ENCODE data around the gene RYR2. TPM values are rescaled to one million over a fixed set of nuclear protein-coding genes. Genes with fewer than 3 reads are reported as not detected.

The RYR2 gene
- total RNA-seq, 2 experiments from 2014 or later = not detected

- no peak overlapping the region for H2AFZ ChIP-seq (ENCODE audit: low read length)
- no peaks in the 10 kb centered on the region for H4K20me1 ChIP-seq (ENCODE audit: insufficient read depth, low read length)
- intact Hi-C loops (cut with micrococcal nuclease; ENCODE audit: unreplicated experiment) = no loop called here
- no peak overlapping the region for H3K4me2 ChIP-seq (ENCODE audit: low read length)
- TF ChIP-seq EZH2phosphoT487 (IDR thresholded peaks at IDR 0.05; ENCODE audit: borderline replicate concordance, low read depth, low read length) (no peak), CTCF (conservative IDR thresholded peaks at IDR 0.05; ENCODE audit: low read length) (no peak)
- BruUV-seq (replicated peaks) = no TSS peak
- ChIA-PET POLR2A (no interaction called here), CTCF (ENCODE audit: unreplicated experiment) (no interaction called here)
- no peaks in the 10 kb centered on the region for H3K36me3 ChIP-seq (ENCODE audit: insufficient read depth, low read length)
- H3K4me3 ChIP-seq (ENCODE audit: low read depth, low read length, poor library complexity, severe bottlenecking) = no peak overlapping the region
- H3K4me1 ChIP-seq (ENCODE audit: insufficient read depth, low read length, poor library complexity, severe bottlenecking) = no peaks in the 10 kb centered on the region
- H3K9me3 ChIP-seq (ENCODE audit: low read length) = no peaks in the 10 kb centered on the region
- H3K79me2 ChIP-seq (ENCODE audit: insufficient read depth, low read depth, low read length) = no peaks in the 10 kb centered on the region
- H3K9me2 ChIP-seq (ENCODE audit: insufficient read depth, low read length) = no peaks in the 10 kb centered on the region
- H3K27ac ChIP-seq (ENCODE audit: low read depth, low read length, poor library complexity, severe bottlenecking) = no peak overlapping the region
- no peak for DNase-seq (ENCODE audit: low spot score)
Measured at GRCh38 chr1:237261198-237261597, 219.2 kb downstream of the RYR2 start.

GRCh38 chr1:237267743-237268142 is 225.8 kb downstream of the RYR2 start:
- POLR2A ChIA-PET = no interaction called here

GRCh38 chr1:237269938-237270337 is 228.0 kb downstream of the RYR2 start:
- CTCF ChIA-PET (ENCODE audit: unreplicated experiment) = no interaction called here
- no TSS peak for BruUV-seq (replicated peaks)

More at GRCh38 chr1:237267743-237268142, 225.8 kb downstream of the RYR2 start:
- Histone ChIP-seq H3K79me2 (ENCODE audit: insufficient read depth, low read depth, low read length) (no peaks in the 10 kb centered on the region), H3K36me3 (ENCODE audit: insufficient read depth, low read length) (no peaks in the 10 kb centered on the region), H3K4me3 (ENCODE audit: low read depth, low read length, poor library complexity, severe bottlenecking) (no peak overlapping the region), H3K9me3 (ENCODE audit: low read length) (no peaks in the 10 kb centered on the region), H3K9me2 (ENCODE audit: insufficient read depth, low read length) (no peaks in the 10 kb centered on the region), H3K4me2 (ENCODE audit: low read length) (no peak overlapping the region), H4K20me1 (ENCODE audit: insufficient read depth, low read length) (no peaks in the 10 kb centered on the region), H2AFZ (ENCODE audit: low read length) (no peak overlapping the region), H3K27ac (ENCODE audit: low read depth, low read length, poor library complexity, severe bottlenecking) (no peak overlapping the region), H3K4me1 (ENCODE audit: insufficient read depth, low read length, poor library complexity, severe bottlenecking) (no peaks in the 10 kb centered on the region)
- CTCF ChIA-PET (ENCODE audit: unreplicated experiment) = no interaction called here
- TF ChIP-seq CTCF (conservative IDR thresholded peaks at IDR 0.05; ENCODE audit: low read length) = no peak
- no peak for TF ChIP-seq EZH2phosphoT487 (IDR thresholded peaks at IDR 0.05; ENCODE audit: borderline replicate concordance, low read depth, low read length)
- no peak for DNase-seq (ENCODE audit: low spot score)
- BruUV-seq (replicated peaks) = no TSS peak
- intact Hi-C loops (cut with micrococcal nuclease; ENCODE audit: unreplicated experiment) = no loop called here

More at GRCh38 chr1:237269938-237270337, 228.0 kb downstream of the RYR2 start:
- H2AFZ ChIP-seq (ENCODE audit: low read length) = no peak overlapping the region
- POLR2A ChIA-PET = interaction anchor here (0.6 kb wide), 1 partner anchor 42 kb away, joined by 3 read pairs; no protein-coding TSS in a partner anchor
- H3K9me2 ChIP-seq (ENCODE audit: insufficient read depth, low read length) = no peaks in the 10 kb centered on the region
- no peaks in the 10 kb centered on the region for H3K4me1 ChIP-seq (ENCODE audit: insufficient read depth, low read length, poor library complexity, severe bottlenecking)
- no peaks in the 10 kb centered on the region for H4K20me1 ChIP-seq (ENCODE audit: insufficient read depth, low read length)
- no peak overlapping the region for H3K27ac ChIP-seq (ENCODE audit: low read depth, low read length, poor library complexity, severe bottlenecking)
- TF ChIP-seq CTCF (conservative IDR thresholded peaks at IDR 0.05; ENCODE audit: low read length) (no peak), EZH2phosphoT487 (IDR thresholded peaks at IDR 0.05; ENCODE audit: borderline replicate concordance, low read depth, low read length) (no peak)
- H3K9me3 ChIP-seq (ENCODE audit: low read length) = no peaks in the 10 kb centered on the region
- DNase-seq (ENCODE audit: low spot score) = no peak
- H3K36me3 ChIP-seq (ENCODE audit: insufficient read depth, low read length) = no peaks in the 10 kb centered on the region
- no peak overlapping the region for H3K4me2 ChIP-seq (ENCODE audit: low read length)
- intact Hi-C loops (cut with micrococcal nuclease; ENCODE audit: unreplicated experiment) = no loop called here
- H3K79me2 ChIP-seq (ENCODE audit: insufficient read depth, low read depth, low read length) = no peaks in the 10 kb centered on the region
- H3K4me3 ChIP-seq (ENCODE audit: low read depth, low read length, poor library complexity, severe bottlenecking) = no peak overlapping the region
